Liver (tissue), 3 donors: ENCODE measurements around the gene ZGPAT.

ENCODE experiments used
- ATF3 ChIP-seq: IDR thresholded peaks from 2 replicates; pipeline ENCODE4 v1.6.1; 2016; ENCODE audit warnings: antibody characterized with exemption
- CTCF ChIP-seq: fragments of 150-350 bp; IDR thresholded peaks from 2 replicates; pipeline ENCODE4 v1.5.1; 2017; ENCODE audit warnings: improper control_type of control experiment, low read depth, low read length; ENCODE audit not compliant: missing input control
- GABPA ChIP-seq, 2 donors: IDR thresholded peaks in 1 of 2; conservative IDR thresholded peaks in 1 of 2; 2 replicates each; pipeline ENCODE4 v1.6.1; 2016; ENCODE audit warnings: antibody characterized with exemption in 2 of 2, mild to moderate bottlenecking in 1 of 2, moderate library complexity in 1 of 2
- HNF4A ChIP-seq, 2 donors: conservative IDR thresholded peaks; 2 replicates each; pipeline ENCODE4 v1.6.1; 2016; ENCODE audit warnings: antibody characterized with exemption in 2 of 2, mild to moderate bottlenecking in 2 of 2
- JUND ChIP-seq, 2 donors: IDR thresholded peaks; 2 replicates each; pipeline ENCODE4 v1.6.1; 2016; ENCODE audit warnings: antibody characterized with exemption in 2 of 2
- MAX ChIP-seq: IDR thresholded peaks from 2 replicates; pipeline ENCODE4 v1.6.1; 2016; ENCODE audit warnings: antibody characterized with exemption
- REST ChIP-seq: IDR thresholded peaks from 2 replicates; pipeline ENCODE4 v1.6.1; 2016; ENCODE audit warnings: antibody characterized with exemption, mild to moderate bottlenecking
- SP1 ChIP-seq: IDR thresholded peaks from 2 replicates; pipeline ENCODE4 v1.6.1; 2018; ENCODE audit warnings: antibody characterized with exemption, mild to moderate bottlenecking
- TAF1 ChIP-seq: conservative IDR thresholded peaks from 2 replicates; pipeline ENCODE4 v1.6.1; 2016; ENCODE audit warnings: antibody characterized with exemption, mild to moderate bottlenecking
- YY1 ChIP-seq: IDR thresholded peaks from 2 replicates; pipeline ENCODE4 v1.6.1; 2016; ENCODE audit warnings: antibody characterized with exemption, mild to moderate bottlenecking
- ZBTB33 ChIP-seq: IDR thresholded peaks from 2 replicates; pipeline ENCODE4 v1.6.1; 2016; ENCODE audit warnings: antibody characterized with exemption
- donor health status: healthy.
- donor health status: healthy.

GRCh38 chr20:63691711-63692435 lies 16.0 kb upstream of the ZGPAT start:
- TF ChIP-seq CTCF (no peak), MAX (no peak), GABPA (IDR thresholded peaks at IDR 0.05 in 1 of 2, conservative IDR thresholded peaks at IDR 0.05 in 1 of 2) (no peak), ZBTB33 (no peak), ATF3 (no peak), HNF4A (conservative IDR thresholded peaks at IDR 0.05) (no peak), SP1 (no peak), TAF1 (no peak), JUND (IDR thresholded peaks at IDR 0.05) (no peak), YY1 (no peak), REST (no peak)
